ENCODE data around the gene SPAG17.

- TF ChIP-seq, protein P1, sequence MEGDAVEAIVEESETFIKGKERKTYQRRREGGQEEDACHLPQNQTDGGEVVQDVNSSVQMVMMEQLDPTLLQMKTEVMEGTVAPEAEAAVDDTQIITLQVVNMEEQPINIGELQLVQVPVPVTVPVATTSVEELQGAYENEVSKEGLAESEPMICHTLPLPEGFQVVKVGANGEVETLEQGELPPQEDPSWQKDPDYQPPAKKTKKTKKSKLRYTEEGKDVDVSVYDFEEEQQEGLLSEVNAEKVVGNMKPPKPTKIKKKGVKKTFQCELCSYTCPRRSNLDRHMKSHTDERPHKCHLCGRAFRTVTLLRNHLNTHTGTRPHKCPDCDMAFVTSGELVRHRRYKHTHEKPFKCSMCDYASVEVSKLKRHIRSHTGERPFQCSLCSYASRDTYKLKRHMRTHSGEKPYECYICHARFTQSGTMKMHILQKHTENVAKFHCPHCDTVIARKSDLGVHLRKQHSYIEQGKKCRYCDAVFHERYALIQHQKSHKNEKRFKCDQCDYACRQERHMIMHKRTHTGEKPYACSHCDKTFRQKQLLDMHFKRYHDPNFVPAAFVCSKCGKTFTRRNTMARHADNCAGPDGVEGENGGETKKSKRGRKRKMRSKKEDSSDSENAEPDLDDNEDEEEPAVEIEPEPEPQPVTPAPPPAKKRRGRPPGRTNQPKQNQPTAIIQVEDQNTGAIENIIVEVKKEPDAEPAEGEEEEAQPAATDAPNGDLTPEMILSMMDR (conservative IDR thresholded peaks at IDR 0.05; ENCODE audit: low read depth, low read length), result peak; percentile 32; the same call in 1 of the 2 replicates
- TF ChIP-seq EZH2 (IDR thresholded peaks at IDR 0.05; ENCODE audit: low read length, unreplicated experiment) (no peak), EZH2phosphoT487 (IDR thresholded peaks at IDR 0.05; ENCODE audit: borderline replicate concordance, low read length) (no peak)
These were observed 256.1 kb downstream of the SPAG17 start for GRCh38 chr1:117928881-117929342.
